ENCODE results near the gene SLAMF9. TPM values are rescaled to one million over a fixed set of nuclear protein-coding genes. Genes with fewer than 3 reads are reported as not detected.

The SLAMF9 gene
- total RNA-seq, 1 experiment from 2014 or later: not detected

DNA sequence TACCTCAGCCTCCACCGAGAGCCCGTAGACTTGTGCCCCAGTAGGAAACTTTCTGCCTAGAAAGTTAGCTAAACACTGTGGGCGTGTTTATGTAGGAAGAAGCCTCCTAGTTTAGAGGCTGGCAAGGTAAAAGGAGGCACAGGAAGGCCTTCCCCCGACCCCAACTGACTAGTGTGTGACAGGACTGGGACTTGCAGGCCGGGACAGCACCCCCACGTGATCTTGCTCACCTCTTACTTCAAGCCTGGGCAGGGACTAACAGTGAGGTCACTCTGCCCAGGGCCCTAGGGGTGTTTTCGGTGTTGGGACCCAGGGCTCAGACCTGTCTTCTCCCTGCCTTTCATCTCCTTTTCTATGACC is 28.3 kb downstream of the SLAMF9 start:
- Histone ChIP-seq H2BK15ac (ENCODE audit: low read depth, low read length) (no peak overlapping the region), H3K27ac (ENCODE audit: insufficient read length, low read depth, low read length) (no peak overlapping the region), H3K79me2 (ENCODE audit: insufficient read depth, low read length) (no peaks in the 10 kb centered on the region), H3K23ac (ENCODE audit: insufficient read length, low read depth, low read length) (no peak overlapping the region), H3K4me1 (ENCODE audit: insufficient read depth, low read length) (no peaks in the 10 kb centered on the region; the same call in 1 of the 2 replicates), H2BK20ac (ENCODE audit: low read depth, low read length, poor library complexity, severe bottlenecking) (no peak overlapping the region), H2AFZ (ENCODE audit: low read length) (peak overlapping the region; percentile 82), H2BK120ac (ENCODE audit: low read depth, low read length, poor library complexity, severe bottlenecking) (no peak overlapping the region), H2BK12ac (ENCODE audit: insufficient read length, low read depth, low read length) (no peak overlapping the region), H3K27me3 (ENCODE audit: insufficient read depth, low read length) (no peaks in the 10 kb centered on the region), H3T11ph (ENCODE audit: low read length) (no peak overlapping the region), H3K79me1 (ENCODE audit: insufficient read depth, low read depth, low read length, poor library complexity, severe bottlenecking) (no peaks in the 10 kb centered on the region), H3K14ac (ENCODE audit: insufficient read depth, low read length) (no peak overlapping the region), H4K20me1 (ENCODE audit: control insufficient read depth, insufficient read depth, insufficient read length) (no peaks in the 10 kb centered on the region), H4K8ac (replicated peaks; ENCODE audit: insufficient read length, low read depth, low read length) (no peak overlapping the region), H3K23me2 (ENCODE audit: insufficient read length, low read depth, low read length, poor library complexity, severe bottlenecking) (peaks cover 17% of the 10 kb centered on the region), H2AK5ac (ENCODE audit: insufficient read length, low read length) (no peak overlapping the region), H3K4me2 (ENCODE audit: insufficient read depth, insufficient read length, low read length) (peak overlapping the region; percentile 60), H3K18ac (ENCODE audit: insufficient read length, low read depth, low read length) (peak overlapping the region; percentile 35), H3K56ac (ENCODE audit: insufficient read length, low read depth, low read length) (no peak overlapping the region), H3K9ac (ENCODE audit: extremely low read depth, insufficient read length, low read length) (no peak overlapping the region), H4K91ac (ENCODE audit: insufficient read length, low read depth, low read length) (no peak overlapping the region), H4K5ac (ENCODE audit: insufficient read length, low read depth, low read length) (no peak overlapping the region), H3K4ac (ENCODE audit: low read depth, low read length) (no peak overlapping the region), H3K9me3 (ENCODE audit: control insufficient read depth, low read depth, low read length) (no peaks in the 10 kb centered on the region), H2BK5ac (ENCODE audit: insufficient read length, low read length) (no peak overlapping the region)
- Mint-ChIP-seq H3K9me3 (no peaks in the 10 kb centered on the region; a peak in 1 of 5 replicates), H3K27me3 (ENCODE audit: low read depth) (peaks cover 12% of the 10 kb centered on the region), H3K36me3 (ENCODE audit: insufficient read depth in 1 of 3, low read depth in 3 of 3) (peaks cover 13 to 22% (median 19%) of the 10 kb centered on the region in 3 experiments), H3K27ac (no peak overlapping the region; a peak in 1 of 7 replicates), H3K4me3 (peak overlapping the region; percentile 87 to 91), H3K4me1 (peaks cover 29 to 36% of the 10 kb centered on the region in 2 experiments)
- peak; percentile 67 for DNase-seq
- WGBS (ENCODE audit: extremely low coverage, insufficient read length, low lambda C conversion rate): no CpG with 5 or more reads among the region's 7 CpGs
- TF ChIP-seq, protein P1, sequence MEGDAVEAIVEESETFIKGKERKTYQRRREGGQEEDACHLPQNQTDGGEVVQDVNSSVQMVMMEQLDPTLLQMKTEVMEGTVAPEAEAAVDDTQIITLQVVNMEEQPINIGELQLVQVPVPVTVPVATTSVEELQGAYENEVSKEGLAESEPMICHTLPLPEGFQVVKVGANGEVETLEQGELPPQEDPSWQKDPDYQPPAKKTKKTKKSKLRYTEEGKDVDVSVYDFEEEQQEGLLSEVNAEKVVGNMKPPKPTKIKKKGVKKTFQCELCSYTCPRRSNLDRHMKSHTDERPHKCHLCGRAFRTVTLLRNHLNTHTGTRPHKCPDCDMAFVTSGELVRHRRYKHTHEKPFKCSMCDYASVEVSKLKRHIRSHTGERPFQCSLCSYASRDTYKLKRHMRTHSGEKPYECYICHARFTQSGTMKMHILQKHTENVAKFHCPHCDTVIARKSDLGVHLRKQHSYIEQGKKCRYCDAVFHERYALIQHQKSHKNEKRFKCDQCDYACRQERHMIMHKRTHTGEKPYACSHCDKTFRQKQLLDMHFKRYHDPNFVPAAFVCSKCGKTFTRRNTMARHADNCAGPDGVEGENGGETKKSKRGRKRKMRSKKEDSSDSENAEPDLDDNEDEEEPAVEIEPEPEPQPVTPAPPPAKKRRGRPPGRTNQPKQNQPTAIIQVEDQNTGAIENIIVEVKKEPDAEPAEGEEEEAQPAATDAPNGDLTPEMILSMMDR (conservative IDR thresholded peaks at IDR 0.05): no peak

Data from H9 (cell line).